Measurements from ENCODE around the gene VAPA.

The VAPA gene

GRCh38 chr18:9943311-9943710, 29.5 kb downstream of the VAPA start:
- DNase-seq (ENCODE audit: low spot score) = no peak

- DNase-seq (ENCODE audit: low spot score) = no peak
Observed at GRCh38 chr18:9944805-9945204, 31.0 kb downstream of the VAPA start.

GRCh38 chr18:9946831-9947230, 33.0 kb downstream of the VAPA start:
- DNase-seq (ENCODE audit: low spot score) = no peak

- no peak for DNase-seq (ENCODE audit: low spot score)
Observed at GRCh38 chr18:9947248-9947647, 33.4 kb downstream of the VAPA start.

GRCh38 chr18:9949315-9949714, 35.5 kb downstream of the VAPA start:
- DNase-seq (ENCODE audit: low spot score) = no peak

GRCh38 chr18:9949861-9950260, 36.0 kb downstream of the VAPA start:
- DNase-seq (ENCODE audit: low spot score) = no peak

GRCh38 chr18:9950289-9951016, 36.6 kb downstream of the VAPA start:
- no peak for DNase-seq (ENCODE audit: low spot score)

GRCh38 chr18:9951022-9951859, 37.4 kb downstream of the VAPA start:
- peak; percentile 44 for DNase-seq (ENCODE audit: low spot score)

GRCh38 chr18:9952633-9953416, 39.0 kb downstream of the VAPA start:
- DNase-seq (ENCODE audit: low spot score) = no peak

GRCh38 chr18:9958861-9959399, 45.1 kb downstream of the VAPA start:
- no peak for DNase-seq (ENCODE audit: low spot score)

GRCh38 chr18:9959564-9959963, 45.7 kb downstream of the VAPA start:
- no peak for DNase-seq (ENCODE audit: low spot score)

GRCh38 chr18:9960258-9960904, 46.6 kb downstream of the VAPA start:
- no peak for DNase-seq (ENCODE audit: low spot score)

- DNase-seq (ENCODE audit: low spot score) = no peak
Observed at GRCh38 chr18:9961041-9961440, 47.2 kb downstream of the VAPA start.

- no peak for DNase-seq (ENCODE audit: low spot score)
Observed at GRCh38 chr18:9965711-9966624, 52.2 kb downstream of the VAPA start.

GRCh38 chr18:9968081-9968848, 54.4 kb downstream of the VAPA start:
- DNase-seq (ENCODE audit: low spot score) = no peak

GRCh38 chr18:9969247-9969646, 55.4 kb downstream of the VAPA start:
- no peak for DNase-seq (ENCODE audit: low spot score)

GRCh38 chr18:9971313-9971920, 57.6 kb downstream of the VAPA start:
- DNase-seq (ENCODE audit: low spot score) = peak; percentile 69

- DNase-seq (ENCODE audit: low spot score) = no peak
Observed at GRCh38 chr18:9973470-9973869, 59.7 kb downstream of the VAPA start.

- no peak for DNase-seq (ENCODE audit: low spot score)
Observed at GRCh38 chr18:9974279-9974915, 60.6 kb downstream of the VAPA start.

Data from COLO829 (cell line).